ENCODE results near the gene BTBD2.
A peak's percentile ranks its signal among the peaks of the same experiment; 100 is the strongest.

The BTBD2 gene

GRCh38 chr19:2044709-2045500 is 29.4 kb upstream of the BTBD2 start:
- no peak overlapping the region for H3K27ac ChIP-seq
- TF ChIP-seq, protein P1, sequence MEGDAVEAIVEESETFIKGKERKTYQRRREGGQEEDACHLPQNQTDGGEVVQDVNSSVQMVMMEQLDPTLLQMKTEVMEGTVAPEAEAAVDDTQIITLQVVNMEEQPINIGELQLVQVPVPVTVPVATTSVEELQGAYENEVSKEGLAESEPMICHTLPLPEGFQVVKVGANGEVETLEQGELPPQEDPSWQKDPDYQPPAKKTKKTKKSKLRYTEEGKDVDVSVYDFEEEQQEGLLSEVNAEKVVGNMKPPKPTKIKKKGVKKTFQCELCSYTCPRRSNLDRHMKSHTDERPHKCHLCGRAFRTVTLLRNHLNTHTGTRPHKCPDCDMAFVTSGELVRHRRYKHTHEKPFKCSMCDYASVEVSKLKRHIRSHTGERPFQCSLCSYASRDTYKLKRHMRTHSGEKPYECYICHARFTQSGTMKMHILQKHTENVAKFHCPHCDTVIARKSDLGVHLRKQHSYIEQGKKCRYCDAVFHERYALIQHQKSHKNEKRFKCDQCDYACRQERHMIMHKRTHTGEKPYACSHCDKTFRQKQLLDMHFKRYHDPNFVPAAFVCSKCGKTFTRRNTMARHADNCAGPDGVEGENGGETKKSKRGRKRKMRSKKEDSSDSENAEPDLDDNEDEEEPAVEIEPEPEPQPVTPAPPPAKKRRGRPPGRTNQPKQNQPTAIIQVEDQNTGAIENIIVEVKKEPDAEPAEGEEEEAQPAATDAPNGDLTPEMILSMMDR (IDR thresholded peaks at IDR 0.05; ENCODE audit: low read depth, low read length): no peak

GRCh38 chr19:2043961-2044708 is 28.6 kb upstream of the BTBD2 start:
- Histone ChIP-seq H3K4me3 (ENCODE audit: low read depth, low read length) (no peak overlapping the region), H3K27me3 (ENCODE audit: insufficient read depth, low read depth, severe bottlenecking) (no peaks in the 10 kb centered on the region), H3K9me3 (ENCODE audit: severe bottlenecking) (no peaks in the 10 kb centered on the region), H3K36me3 (peaks cover 42% of the 10 kb centered on the region), H3K27ac (no peak overlapping the region)
- TF ChIP-seq, protein P1 (IDR thresholded peaks at IDR 0.05; ENCODE audit: low read depth, low read length): peak; percentile 17; the same call in 1 of the 2 replicates
- no peak for DNase-seq

More at GRCh38 chr19:2044709-2045500, 29.4 kb upstream of the BTBD2 start:
- Histone ChIP-seq H3K9me3 (ENCODE audit: severe bottlenecking) (no peaks in the 10 kb centered on the region), H3K27me3 (ENCODE audit: insufficient read depth, low read depth, severe bottlenecking) (no peaks in the 10 kb centered on the region), H3K36me3 (peaks cover 42% of the 10 kb centered on the region), H3K4me3 (ENCODE audit: low read depth, low read length) (no peak overlapping the region)
- no peak for DNase-seq

DNA sequence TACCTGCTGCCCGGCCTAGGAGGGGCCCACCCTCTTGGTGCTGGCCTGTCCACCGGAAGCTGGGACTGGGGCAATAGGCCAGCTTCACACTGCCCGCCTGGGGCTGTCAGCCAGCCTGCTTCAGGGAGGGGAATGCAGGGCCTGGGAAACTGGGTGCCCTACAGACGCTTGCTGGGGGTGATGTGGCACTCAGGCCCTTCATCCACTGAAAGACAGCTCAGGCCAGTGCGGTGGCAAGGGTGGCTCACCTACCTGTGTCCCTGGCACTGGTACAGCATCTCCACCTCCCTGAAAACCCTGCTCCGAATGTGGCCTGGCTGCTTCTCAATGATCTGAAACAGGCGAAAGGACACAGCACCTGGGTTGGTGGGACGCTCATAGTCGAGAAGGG is 27.7 kb upstream of the BTBD2 start:
- Histone ChIP-seq H3K27me3 (ENCODE audit: insufficient read depth, low read depth, severe bottlenecking) (no peaks in the 10 kb centered on the region), H3K36me3 (peaks cover 42% of the 10 kb centered on the region), H3K4me3 (ENCODE audit: low read depth, low read length) (no peak overlapping the region), H3K27ac (peak overlapping the region; percentile 16; the same call in 1 of the 2 replicates), H3K9me3 (ENCODE audit: severe bottlenecking) (no peaks in the 10 kb centered on the region)
- no peak for DNase-seq
- TF ChIP-seq, protein P1 (IDR thresholded peaks at IDR 0.05; ENCODE audit: low read depth, low read length): no peak

DNA sequence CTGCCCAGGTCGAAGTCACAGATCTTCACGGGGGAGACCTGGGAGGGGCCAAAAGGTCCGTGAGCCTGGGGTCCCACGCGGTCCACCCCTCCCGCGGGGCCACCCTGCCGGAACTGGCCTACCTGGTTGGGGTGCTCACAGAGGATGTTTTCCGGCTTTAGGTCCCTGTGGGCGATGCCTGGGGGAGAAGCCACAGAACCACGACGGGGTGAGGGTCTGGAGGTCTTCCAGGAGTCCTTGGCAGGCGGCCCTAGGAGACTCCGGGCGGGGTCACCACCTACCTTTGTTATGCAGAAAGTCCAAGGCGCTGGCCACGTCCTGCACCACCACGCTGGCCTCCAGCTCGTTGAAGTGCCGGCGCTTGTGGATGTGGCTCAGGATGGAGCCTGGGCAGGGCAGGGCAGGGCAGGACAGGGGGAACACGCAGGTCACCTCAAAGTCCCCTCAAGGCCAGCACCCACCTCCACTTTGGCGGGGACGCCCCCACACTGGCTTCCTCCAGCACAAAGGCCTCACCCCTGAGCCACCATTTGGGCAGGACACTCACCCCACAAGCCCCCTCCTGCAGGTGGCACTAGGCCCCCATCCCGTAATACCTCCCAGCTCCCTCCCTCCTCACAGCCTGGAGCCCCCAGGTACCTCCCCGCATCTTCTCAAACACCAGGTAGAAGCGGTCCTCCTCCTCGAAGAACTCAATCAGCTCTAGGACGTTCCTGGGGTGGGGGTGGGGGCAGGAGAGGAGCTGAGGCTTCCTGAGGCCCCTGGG is 27.2 kb upstream of the BTBD2 start:
- H3K27me3 ChIP-seq (ENCODE audit: insufficient read depth, low read depth, severe bottlenecking): no peaks in the 10 kb centered on the region
- no peak for DNase-seq
- peaks cover 43% of the 10 kb centered on the region for H3K36me3 ChIP-seq
- peak overlapping the region; percentile 45 for H3K4me3 ChIP-seq (ENCODE audit: low read depth, low read length)
- TF ChIP-seq, protein P1 (IDR thresholded peaks at IDR 0.05; ENCODE audit: low read depth, low read length): no peak
- H3K27ac ChIP-seq: peak overlapping the region; percentile 85
- no peaks in the 10 kb centered on the region for H3K9me3 ChIP-seq (ENCODE audit: severe bottlenecking)

DNA sequence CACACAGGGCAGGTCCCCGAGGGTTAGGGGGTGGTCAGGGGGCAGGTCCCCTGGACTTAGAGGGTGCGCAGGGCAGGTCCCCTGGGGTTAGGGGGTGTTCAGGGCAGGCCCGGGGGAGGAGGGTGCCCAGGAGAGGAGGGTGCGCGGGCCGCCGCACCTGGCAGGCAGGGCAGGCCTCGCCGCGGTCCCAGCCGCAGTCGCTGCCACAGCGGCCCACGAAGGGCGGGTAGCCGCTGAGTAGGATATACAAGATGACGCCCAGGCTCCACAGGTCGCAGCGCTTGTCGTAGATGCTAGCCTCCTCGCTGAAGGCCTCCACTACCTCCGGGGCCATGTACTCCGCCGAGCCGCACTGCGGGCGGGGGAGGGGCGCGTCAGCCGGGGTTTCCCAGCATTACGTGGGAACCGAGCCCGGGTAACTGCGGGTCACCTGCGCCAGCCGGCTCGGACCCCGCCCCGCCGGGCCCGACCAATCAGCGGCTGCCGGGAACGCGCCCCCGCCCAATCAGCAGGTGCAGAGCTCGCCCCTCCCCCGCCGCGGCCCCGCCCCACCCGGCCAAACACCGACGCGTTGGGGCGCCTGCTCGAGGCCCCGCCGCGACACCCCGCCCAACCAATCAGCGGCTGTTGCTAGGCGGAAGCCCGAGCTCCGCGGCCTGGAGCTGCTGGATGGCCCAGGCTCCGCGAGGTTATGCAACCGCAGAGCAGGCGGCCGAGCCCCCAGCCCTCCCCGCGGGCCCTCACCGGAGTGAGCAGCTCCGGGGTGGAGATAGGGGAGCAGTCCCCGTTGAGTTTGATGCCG is 26.4 kb upstream of the BTBD2 start:
- H3K36me3 ChIP-seq: peaks cover 43% of the 10 kb centered on the region

More for the DNA sequence above, 26.4 kb upstream of the BTBD2 start:
- TF ChIP-seq, protein P1 (IDR thresholded peaks at IDR 0.05; ENCODE audit: low read depth, low read length): no peak
- Histone ChIP-seq H3K9me3 (ENCODE audit: severe bottlenecking) (no peaks in the 10 kb centered on the region), H3K27ac (peak overlapping the region; percentile 85), H3K4me3 (ENCODE audit: low read depth, low read length) (peak overlapping the region; percentile 52), H3K27me3 (ENCODE audit: insufficient read depth, low read depth, severe bottlenecking) (no peaks in the 10 kb centered on the region)
- DNase-seq: peak; percentile 99

All from WERI-Rb-1 (cell line).